ENCODE measurements around the gene ZNF169.
"Not testable (repeated sequence)": the region's sequence is repeated elsewhere in the genome, so short reads cannot be mapped to it uniquely, and the experiment has no call there.

Gene ZNF169

DNA sequence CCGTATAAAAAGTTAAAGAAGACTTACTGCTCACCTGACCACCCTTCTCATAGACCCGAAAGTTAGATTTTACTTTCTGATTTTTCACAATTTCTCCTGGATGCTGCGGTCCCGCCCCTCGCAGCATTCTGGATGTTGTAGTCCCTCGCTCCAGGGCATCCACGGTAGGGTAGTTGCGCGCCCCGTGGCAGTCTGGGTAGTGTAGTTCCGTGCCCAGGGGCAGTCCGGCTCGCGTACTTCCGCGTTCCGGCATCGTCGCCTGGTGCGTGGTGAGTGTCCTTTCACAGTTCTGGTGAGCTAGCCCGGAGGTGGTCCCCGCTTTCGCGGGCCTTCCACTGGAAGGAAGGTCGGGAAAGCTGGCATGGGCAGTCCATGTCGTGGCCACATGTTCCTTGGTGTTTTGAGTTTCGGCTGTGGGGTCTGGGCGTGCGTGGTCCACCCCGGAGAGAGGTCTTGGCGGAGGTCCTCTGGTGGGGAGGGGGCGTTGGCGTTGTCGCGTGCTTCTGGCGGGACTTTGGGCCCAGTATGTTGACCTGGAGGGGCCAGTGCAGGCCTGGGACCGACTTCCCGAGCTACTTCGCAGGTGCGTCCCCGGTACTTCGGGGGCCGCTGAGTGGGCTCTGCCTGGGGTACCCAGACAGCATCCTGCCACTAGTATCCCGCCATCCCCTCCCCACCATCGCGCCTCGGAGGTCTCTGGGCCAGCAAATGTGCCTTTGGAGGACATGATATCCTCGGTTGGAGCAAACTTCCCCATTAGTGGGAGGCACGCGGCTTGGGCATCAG, at the start of gene ZNF169:
ZNF169 (plus strand) TSS at position 222 of the 786 bp plus-strand sequence. CDS start 19,515 bp downstream, outside the sequence.
- DNase-seq, result peak; percentile 85

DNA sequence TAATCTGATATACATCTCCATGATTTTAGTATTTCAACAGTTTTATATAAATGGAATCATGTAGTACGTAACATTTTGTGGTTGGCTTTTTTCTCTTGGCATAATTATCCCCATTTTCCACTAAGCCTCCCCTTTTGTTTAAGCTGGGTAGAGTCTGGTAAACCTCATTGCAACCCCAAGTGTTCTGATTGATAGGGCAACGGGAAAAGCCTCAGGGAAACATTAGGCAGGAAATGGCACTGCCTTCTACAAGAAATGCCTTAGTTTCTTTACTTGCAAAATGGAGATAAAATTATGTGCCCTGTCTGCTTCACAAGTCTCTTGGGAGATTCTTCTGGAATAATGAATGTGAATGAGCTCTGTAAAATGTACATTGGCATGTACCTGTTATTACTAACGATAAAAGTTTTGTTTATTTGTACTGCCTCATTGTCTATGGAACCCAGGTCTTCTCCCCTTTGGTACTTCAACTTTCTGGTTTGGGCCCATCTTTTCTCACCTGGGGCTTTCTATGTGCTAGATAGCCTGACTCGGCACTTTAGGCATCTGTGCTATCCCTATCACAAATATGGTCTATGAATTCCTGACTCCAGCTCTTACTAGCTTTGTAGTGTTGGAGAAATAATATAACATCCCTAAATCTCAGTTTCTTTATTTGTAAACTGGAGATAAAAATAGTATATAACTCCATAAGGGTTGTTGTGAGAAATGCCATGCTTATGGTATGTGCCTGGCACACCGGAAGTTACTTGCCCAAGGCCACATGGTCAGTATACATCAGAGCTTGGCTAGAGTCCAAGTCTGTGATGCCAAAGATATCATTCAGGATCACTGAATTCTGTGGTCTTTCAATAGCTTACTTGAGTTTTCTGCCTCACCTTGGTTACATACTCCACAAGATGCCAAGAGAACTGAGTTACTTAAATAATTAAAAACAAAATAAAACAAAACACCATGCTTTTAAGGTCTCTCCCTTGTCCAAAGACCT, 48.2 kb upstream of the ZNF169 start:
- no peak for DNase-seq

DNA sequence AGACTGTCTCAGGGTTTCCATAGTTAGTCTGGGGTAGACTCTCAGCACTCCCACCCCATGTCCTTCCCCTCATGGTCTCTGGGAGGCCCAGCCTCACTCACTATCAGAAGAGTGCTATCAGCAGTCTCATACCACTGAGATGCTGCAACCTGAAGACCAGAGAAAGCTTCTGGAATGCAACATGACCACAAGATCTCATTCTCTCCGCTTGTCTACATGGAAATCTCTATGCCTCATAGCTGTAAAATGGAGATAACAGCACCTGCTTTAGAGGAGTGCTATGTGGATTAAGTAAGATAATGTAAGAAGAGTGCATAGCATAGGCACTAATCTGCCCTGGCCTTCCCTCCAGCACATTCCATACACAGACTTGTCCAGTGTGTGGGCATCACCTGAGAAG, 47.0 kb upstream of the ZNF169 start:
- no peak for DNase-seq

DNA sequence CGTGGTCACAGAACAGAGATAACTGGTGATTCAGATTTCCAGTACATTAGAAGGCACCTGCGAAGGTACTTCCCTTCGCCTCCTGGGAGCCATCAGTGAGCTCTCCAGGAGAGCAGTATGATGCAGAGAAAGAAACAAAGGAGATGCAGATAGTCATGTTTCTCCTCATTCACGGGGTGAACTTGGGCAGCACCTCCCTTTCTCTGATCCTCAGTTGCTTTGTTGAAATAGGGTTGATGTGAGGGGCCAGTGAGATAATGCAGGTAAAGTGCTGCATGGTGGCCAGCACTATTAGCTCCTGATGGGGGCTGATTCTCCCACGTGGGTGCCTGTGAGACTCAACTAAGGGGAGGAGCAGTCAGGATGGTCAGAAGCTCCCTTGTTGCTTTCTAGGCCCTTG, 46.6 kb upstream of the ZNF169 start:
- DNase-seq, result no peak

DNA sequence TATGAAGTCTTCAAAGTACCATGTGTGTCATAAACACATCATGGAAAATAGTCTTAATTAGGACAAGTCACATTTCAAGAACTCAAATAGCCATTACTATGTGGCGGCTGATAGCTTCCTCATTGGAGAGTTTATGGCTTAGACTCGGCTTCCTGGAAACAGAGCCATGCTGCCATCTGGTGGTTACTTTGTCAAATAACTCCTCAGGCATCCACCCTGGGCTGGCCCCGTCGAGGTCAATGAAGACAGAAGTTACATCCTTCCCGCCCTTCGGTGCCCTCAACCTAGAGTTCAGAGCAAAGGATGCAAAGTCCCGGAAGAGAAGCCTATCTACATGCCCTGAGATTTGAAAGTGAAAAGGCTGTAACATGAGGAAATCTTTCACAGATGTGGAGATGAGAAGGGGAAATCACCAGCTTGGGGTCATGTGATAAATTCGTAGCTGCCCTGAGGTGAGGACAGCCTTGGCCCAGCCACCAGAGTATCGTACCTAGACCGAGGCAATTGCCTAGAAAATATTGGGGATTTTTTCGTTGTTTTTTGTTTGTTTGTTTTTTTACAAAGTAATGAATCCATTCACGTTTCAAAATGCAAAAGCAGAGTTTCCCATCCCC, 45.5 kb upstream of the ZNF169 start:
- peak; percentile 60 for DNase-seq

DNA sequence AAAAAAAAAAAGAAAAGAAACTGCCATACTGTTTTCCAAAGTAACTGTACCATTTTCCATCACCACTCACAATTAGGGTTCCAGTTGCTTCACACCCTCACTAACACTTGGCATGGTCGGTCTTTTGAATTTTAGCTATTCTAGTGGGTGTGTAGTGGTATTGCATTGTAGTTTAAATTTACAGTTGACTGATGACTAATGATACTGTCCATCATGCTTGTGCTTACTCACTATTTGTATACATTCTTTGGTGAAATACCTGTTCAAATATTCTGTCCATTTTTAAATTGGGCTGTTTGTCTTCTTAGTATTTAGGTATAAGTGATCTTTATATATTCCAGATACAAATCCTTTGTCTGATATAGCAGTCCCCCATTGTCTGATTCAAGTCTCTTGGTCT, 36.2 kb upstream of the ZNF169 start:
- DNase-seq, result no peak

DNA sequence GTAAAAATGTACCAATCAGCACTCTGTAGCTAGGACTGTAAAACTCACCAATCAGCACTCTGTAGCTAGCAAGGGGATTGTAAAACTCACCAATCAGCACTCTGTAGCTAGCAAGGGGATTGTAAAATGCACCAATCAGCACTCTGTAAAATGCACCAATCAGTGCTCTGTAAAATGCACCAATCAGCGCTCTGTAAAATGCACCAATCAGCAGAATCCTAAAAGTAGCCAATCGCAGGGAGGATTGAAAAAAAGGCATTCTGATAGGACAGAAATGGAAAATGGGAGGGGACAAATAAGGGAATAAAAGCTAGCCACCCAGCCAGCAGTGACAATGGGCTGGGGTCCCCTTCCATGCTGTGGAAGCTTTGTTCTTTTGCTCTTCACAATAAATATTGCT, 33.7 kb upstream of the ZNF169 start:
- not testable (repeated sequence) for DNase-seq

DNA sequence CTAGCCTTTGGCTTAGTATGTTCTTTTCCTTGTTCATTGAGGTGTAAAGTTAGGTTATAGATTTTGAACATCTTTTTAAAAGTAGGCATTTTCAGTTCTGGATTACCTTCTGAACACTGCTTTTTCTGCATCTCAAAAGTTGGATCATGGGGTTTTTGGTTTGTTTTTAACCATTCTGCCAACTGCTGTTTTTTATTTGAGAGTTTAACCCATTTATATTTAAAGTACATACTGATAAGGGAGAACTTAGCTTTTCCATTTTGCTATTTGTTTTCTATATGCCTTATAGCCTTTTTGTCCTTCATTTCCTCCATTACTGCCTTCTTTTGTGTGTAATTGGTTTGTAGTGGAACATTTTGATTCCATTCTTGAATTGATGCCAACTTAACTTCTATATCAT, 30.5 kb upstream of the ZNF169 start:
- no peak for DNase-seq

DNA sequence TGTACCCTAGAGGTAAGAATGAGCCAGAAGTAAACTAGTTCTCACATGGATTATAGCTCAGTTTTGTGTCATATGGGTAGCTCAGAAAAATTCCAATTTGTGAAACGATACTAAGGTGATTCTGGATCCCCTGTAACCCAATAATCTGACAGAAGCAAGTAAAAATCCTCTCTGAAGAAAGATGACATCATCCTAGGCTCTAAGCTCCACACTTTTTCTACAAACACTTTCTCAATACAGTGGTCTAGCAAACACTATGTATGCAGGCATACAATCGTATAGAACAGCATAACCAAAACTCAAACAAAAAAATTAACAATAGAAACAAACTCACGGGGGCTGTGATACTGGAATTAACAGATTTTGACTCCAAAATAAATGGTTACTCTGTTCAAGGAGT, 26.7 kb upstream of the ZNF169 start:
- DNase-seq, result no peak

DNA sequence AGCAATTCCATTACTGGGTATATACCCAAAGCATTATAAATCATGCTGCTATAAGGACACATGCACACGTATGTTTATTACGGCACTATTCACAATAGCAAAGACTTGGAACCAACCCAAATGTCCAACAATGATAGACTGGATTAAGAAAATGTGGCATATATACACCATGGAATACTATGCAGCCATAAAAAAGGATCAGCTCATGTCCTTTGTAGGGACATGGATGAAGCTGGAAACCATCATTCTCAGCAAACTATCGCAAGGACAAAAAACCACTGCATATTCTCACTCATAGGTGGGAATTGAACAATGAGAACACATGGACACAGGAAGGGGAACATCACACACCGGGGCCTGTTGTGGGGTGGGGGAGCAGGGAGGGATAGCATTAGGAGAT, 18.0 kb upstream of the ZNF169 start:
- DNase-seq, result not testable (repeated sequence)

DNA sequence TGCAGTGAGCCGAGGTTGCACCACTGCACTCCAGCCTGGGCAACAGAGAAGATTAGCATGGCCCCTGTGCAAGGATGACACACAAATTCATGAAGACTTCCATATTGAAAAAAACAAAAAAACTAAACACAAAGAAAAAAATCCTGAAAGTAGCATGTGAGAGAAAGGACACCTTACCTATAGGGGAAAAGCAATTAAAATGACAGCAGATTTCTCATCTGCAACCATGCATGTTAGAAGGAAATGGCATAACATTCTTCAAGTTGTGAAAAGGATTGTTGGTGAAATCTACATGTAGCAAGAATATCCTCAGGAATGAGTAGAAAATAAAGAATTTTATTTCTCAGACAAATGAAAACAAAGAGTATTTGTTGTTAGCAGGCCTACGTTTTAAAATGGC, 13.4 kb upstream of the ZNF169 start:
- DNase-seq, result no peak

DNA sequence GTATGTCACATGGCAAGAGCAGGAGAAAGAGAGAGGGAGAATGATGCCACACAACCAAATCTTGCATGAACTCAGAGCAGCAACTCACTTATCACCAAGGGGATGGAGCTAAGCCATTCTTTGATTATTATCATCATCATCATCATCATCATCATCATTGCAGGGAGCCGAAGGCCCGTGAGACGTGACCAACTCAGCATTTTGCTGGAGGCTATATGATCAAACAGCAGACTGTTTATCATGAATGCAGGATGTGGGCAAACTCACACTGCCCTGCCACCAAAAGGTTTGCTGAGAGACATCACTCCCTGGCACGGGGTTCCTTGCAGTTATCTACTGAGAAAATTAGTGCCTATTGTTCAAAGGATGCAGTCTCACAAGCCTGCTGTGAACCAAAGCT, 8.6 kb upstream of the ZNF169 start:
- no peak for DNase-seq

DNA sequence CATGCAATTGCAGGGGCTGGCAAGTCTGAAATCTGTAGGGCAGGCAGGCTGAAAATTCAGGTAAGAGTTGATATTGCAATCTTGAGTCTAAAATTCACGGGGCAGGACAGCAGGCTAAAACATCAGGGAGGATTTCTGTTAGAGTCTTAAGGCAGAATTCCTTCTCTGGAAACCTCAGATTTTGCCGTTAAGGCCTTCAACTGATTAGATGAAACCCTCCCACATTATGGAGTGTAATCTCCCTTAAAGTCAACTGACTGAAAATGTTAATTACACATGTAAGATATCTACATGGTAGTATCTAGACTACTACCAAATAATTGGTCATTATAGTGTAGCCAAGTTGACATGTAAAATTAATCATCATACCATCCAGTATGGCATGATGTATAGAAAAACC, 3.1 kb upstream of the ZNF169 start:
- DNase-seq, result no peak

DNA sequence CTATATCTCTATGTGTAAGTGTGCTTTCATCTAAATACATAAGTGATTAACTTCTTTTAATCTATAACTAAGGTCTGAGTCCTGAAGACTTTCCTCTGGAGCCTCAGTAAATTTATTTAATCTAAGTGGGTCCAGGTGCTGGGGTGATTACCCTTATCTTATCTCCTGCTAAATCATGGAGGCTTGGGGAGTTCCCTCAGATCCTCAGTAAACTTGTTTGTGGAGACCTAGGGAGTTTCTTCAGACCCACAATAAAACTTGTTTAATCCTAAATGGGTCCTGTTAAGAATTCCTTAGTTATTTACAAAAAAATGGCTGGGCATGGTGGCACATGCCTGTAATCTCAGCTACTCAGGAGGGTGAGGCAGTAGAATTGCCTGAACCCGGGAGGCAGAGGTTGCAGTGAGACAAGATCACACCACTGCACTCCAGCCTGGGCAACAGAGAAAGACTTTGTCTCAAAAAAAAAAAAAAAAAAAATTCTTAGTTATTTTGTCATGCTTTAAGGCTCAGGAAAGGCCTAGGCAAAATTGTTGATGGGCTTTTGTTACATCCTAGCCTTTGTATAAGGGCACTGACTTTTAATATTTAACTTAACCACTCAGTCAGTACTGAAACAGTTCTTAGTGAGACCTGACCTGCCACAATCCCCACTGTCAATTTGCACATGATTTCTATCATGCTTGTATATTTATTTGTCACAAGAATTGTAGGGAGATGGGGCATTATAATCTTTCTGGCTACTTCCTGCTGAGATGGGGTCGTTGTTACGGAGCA, 6.7 kb downstream of the ZNF169 start:
- DNase-seq, result not testable (repeated sequence)

DNA sequence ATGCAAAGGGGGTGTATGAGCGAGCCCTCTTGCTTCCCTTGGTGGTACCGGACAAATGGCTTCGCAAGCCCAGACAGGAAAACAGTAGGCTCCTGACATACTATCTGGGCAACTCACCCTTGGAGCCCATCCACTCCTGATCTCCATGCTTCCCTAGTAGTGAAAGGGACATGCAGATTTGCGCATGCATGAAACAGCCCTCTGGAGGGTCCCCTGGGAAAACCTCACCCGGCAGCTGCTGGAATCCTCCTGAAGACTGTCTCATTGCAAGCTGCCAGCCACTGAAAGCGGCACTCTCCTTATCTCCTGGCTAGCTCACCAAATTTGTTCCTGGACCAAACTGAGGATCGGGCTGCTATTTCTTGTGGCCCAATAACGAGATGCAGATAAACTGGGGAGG, 10.2 kb downstream of the ZNF169 start:
- DNase-seq, result no peak

DNA sequence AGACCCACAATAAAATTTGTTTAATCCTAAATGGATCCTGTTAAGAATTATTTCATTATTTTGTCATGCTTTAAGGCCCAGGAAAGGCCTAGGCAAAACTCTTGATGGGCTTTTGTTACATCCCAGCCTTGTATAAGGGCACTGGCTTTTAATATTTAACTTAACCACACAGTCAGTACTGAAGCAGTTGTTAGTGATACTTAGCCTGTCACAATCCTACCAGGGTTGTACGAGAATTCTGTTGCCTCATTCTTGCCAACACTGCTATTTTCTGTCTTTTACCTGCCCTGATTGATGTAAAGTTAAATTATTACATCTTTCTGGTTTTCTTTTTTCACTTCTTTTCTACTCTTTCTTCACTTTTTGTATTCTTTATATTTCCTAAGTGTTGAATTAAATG, 10.9 kb downstream of the ZNF169 start:
- no peak for DNase-seq

DNA sequence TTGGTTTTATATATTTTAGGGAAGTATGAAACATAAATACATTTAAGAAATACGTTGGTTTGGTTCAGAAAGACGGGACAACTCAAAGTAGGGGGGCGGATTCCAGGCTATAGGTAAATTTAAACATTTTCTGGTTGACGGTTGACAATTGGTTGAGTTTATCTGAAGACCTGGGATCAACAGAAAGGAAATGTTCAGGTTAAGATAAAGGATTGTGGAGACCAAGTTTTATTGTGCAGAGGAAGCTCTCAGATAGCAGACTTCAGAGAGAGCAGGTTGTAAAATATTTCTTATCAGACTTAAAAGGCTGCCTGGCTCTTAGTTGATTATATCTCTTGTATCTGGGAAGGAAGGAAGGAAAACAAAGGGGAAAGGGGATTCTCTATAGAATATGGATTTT, 17.9 kb downstream of the ZNF169 start:
- DNase-seq, result not testable (repeated sequence)

DNA sequence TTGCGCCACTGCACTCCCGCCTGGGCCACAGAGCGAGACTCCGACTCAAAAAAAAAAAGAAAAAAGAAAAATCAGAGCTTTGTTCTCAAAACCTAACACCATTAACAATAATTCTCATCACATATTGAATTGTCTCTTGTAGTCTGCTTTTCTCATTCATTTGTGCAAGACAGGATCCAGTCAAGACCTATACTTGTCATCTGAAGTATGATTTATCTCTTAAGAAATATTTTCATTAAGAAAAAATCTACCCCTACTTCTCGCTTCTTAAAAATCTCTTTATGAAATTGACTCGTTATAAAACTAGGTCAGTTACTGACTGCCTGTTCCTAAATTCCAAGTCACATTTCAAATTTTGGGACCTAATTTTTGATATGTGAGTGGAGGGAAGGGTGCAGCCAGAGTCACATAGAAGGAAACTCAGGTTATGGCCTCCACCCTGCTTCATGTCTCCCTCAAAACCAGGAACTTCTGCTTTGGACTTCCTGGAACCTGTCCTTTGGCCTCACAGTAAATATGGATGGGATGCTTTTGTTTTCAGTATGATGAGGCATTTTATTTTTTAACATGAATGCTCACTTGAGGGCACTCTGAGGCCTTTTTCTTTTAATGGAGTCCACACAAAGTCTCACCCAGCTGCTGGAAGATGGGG, 18.9 kb downstream of the ZNF169 start:
- DNase-seq, result no peak

DNA sequence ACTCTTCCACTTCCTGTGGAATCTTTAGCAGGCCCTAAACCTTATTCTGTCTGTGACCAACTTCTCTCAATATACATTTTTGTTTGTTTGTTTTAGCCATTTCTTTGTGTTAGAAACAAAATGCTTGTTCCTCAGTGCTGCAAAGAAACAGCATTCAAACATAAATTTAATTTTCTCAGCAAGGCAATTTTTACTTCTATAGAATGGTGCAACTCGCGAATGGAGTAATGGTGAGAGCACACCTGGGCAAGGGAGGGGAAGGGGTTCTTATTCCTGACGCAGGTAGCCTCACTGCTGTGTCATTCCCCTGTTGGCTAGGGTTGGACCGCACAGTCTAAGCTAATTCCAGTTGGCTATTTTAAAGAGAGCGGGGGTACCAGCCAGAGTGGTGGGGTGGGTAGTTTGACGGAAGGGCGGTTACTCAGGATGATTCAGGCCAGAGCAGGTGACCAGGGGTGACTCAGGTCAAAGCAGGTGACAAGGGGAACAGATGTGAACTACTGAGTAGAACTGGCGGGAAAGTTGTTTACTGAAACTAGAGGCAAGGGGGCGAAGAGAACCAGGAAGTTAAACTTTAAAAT, 21.4 kb downstream of the ZNF169 start:
- DNase-seq, result no peak

DNA sequence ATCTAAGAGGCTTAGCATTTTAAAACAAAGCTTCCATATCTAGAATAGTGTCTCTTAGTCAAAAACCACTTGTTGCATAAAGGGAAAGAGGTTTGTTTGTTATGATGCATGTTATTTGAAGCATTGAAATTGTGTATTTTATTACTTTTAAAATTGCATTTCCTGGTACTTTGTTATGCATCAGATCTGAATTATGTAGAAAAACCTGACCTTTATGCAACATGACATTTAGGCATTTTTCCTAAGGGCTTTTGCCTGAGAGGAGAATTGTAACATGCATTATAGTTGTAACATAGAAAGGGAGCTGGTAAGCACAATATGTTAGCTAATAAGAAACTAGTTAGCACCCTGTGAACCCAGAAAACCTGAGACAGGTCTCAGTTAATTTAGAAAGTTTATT, 22.0 kb downstream of the ZNF169 start:
- DNase-seq, result no peak

DNA sequence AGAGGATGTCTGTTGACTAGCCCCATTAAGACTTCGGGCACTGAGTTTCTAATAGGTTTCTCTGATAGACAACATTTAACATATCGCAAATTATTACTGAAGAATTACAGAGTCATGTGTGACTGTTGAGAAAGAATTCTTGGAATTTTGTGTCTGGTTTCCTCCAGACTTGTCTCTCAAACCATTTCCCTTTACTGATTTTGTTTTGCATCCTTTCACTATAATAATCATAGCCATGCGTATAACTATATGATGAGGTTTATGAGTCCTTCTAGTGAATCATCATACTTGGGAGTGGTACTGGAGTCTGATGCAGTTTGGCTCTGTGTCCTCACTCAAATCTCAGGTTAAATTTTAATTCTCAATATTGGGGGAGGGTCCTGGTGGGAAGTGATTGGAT, 27.0 kb downstream of the ZNF169 start:
- DNase-seq, result no peak

Measured in stimulated activated CD4-positive, alpha-beta T cell treated with anti-CD3 and anti-CD28 coated beads, Interleukin-12 subunit alpha, Interleukin-12 subunit beta, amount 100 ng/mL, for 4 hours (primary cell).